HepG2 (cell line): Measurements from ENCODE around the gene SEC63. TPM values are rescaled to one million over a fixed set of nuclear protein-coding genes. Genes with fewer than 3 reads are reported as not detected.

Experiments used
- AGO2 ChIP-seq: fragments of 200-400 bp; formaldehyde crosslinking; optimal IDR thresholded peaks from 2 replicates; pipeline ENCODE3; 2017; ENCODE audit warnings: mild to moderate bottlenecking, low read depth, low read length, moderate library complexity
- CBX5 ChIP-seq: sonication (generic); formaldehyde crosslinking; IDR thresholded peaks from 2 replicates; pipeline ENCODE4 v1.4.0; 2020; ENCODE audit warnings: missing genetic modification reagents, borderline replicate concordance
- CCDC6 ChIP-seq: sonication (generic); formaldehyde crosslinking; IDR thresholded peaks from 2 replicates; pipeline ENCODE4 v1.8.1; 2022; ENCODE audit warnings: mild to moderate bottlenecking, missing genetic modification reagents, moderate library complexity
- CENPX ChIP-seq: sonication (generic); formaldehyde crosslinking; IDR thresholded peaks from 2 replicates; pipeline ENCODE4 v1.9.0; 2021; ENCODE audit warnings: mild to moderate bottlenecking, missing genetic modification reagents, moderate library complexity
- HMG20A ChIP-seq: IDR thresholded peaks from 2 replicates; pipeline ENCODE4 v1.6.1; 2016; ENCODE audit warnings: borderline replicate concordance
- IRF2 ChIP-seq: IDR thresholded peaks from 2 replicates; pipeline ENCODE4 v1.6.1; 2018; ENCODE audit warnings: missing genetic modification reagents, missing compliant biosample characterization
- JDP2 ChIP-seq: sonication (generic); formaldehyde crosslinking; IDR thresholded peaks from 2 replicates; pipeline ENCODE4 v1.8.1; 2022; ENCODE audit warnings: missing genetic modification reagents, borderline replicate concordance
- KDM6A ChIP-seq: IDR thresholded peaks from 2 replicates; pipeline ENCODE4 v1.6.1; 2016; ENCODE audit warnings: low read depth
- NFKBIZ ChIP-seq: IDR thresholded peaks from 2 replicates; pipeline ENCODE4 v1.6.1; 2018; ENCODE audit warnings: missing genetic modification reagents, missing compliant biosample characterization
- RAD21 ChIP-seq: fragments of 450-650 bp; formaldehyde crosslinking; IDR thresholded peaks from 2 replicates; pipeline ENCODE4 v1.5.0; 2020; ENCODE audit warnings: mild to moderate bottlenecking
- SUZ12 ChIP-seq: fragments of 150-350 bp; IDR thresholded peaks from 2 replicates; pipeline ENCODE4 v1.6.1; 2014; ENCODE audit warnings: low read depth, low read length
- ZNF121 ChIP-seq: sonication (generic); formaldehyde crosslinking; IDR thresholded peaks from 2 replicates; pipeline ENCODE4 v1.5.0; 2020; ENCODE audit warnings: mild to moderate bottlenecking, missing genetic modification reagents
- ZNF562 ChIP-seq: sonication (generic); formaldehyde crosslinking; IDR thresholded peaks from 2 replicates; pipeline ENCODE4 v1.8.0; 2022; ENCODE audit warnings: missing genetic modification reagents, borderline replicate concordance
- ZNF746 ChIP-seq: sonication (generic); formaldehyde crosslinking; IDR thresholded peaks from 2 replicates; pipeline ENCODE4 v1.8.0; 2022; ENCODE audit warnings: mild to moderate bottlenecking, missing genetic modification reagents
- ZNF841 ChIP-seq: sonication (generic); formaldehyde crosslinking; IDR thresholded peaks from 2 replicates; pipeline ENCODE4 v1.8.1; 2023; ENCODE audit warnings: missing genetic modification reagents, borderline replicate concordance
- polyA plus RNA-seq, 8 experiments: library from polyadenylated mRNA; depleted of rRNA in 3 of 8; stranded (reverse) in 7 of 8; unstranded in 1 of 8; fragments of >200 nt; fragmentation: Illumina TruSeq in 4 of 8; extraction: Trizol in 4 of 8; gene quantifications; 2 replicates each; pipeline versions ENCODE4 v1.2.1 to v1.2.3, GENCODE V29; 2011 to 2016; ENCODE audit warnings: low read depth in 4 of 8, missing spikeins in 1 of 8, mixed read lengths in 1 of 8; ENCODE audit not compliant: insufficient read depth in 1 of 8
- total RNA-seq, 5 experiments: library from RNA; depleted of rRNA; stranded (reverse); fragments of >200 nt; fragmentation: Illumina TruSeq; extraction: Trizol; gene quantifications; 2 replicates each; pipeline ENCODE4 v1.2.3, GENCODE V29; 2016; ENCODE audit warnings: low read depth in 1 of 5
- TF ChIP-seq, protein P1 (sequence below): sonication (generic); formaldehyde crosslinking; IDR thresholded peaks from 2 replicates; pipeline ENCODE4 v1.4.0; 2020; ENCODE audit warnings: missing genetic modification reagents, mild to moderate bottlenecking, borderline replicate concordance
- TF ChIP-seq, protein P2 (sequence below): IDR thresholded peaks from 2 replicates; pipeline ENCODE4 v1.6.1; 2016; ENCODE audit warnings: low read depth
- TF ChIP-seq, protein P3 (sequence below): sonication (generic); formaldehyde crosslinking; IDR thresholded peaks from 2 replicates; pipeline ENCODE4 v1.4.0; 2020; ENCODE audit warnings: mild to moderate bottlenecking, missing genetic modification reagents
- TF ChIP-seq, protein P4 (sequence below): fragments of 450-650 bp; IDR thresholded peaks from 2 replicates; pipeline ENCODE4 v1.6.1; 2017
- TF ChIP-seq, protein P5 (sequence below): sonication (generic); formaldehyde crosslinking; IDR thresholded peaks from 2 replicates; pipeline ENCODE4 v1.4.0; 2020; ENCODE audit warnings: mild to moderate bottlenecking, missing genetic modification reagents
- TF ChIP-seq, protein P6 (sequence below): sonication (generic); formaldehyde crosslinking; IDR thresholded peaks from 2 replicates; pipeline ENCODE4 v1.8.1; 2023; ENCODE audit warnings: mild to moderate bottlenecking, missing genetic modification reagents

The SEC63 gene
- total and polyA plus RNA-seq, 2 of the 13 experiments (the other 11 are each of a cell fraction or from before 2014, with no cell fraction given): 20.2 to 45.9 TPM

DNA sequence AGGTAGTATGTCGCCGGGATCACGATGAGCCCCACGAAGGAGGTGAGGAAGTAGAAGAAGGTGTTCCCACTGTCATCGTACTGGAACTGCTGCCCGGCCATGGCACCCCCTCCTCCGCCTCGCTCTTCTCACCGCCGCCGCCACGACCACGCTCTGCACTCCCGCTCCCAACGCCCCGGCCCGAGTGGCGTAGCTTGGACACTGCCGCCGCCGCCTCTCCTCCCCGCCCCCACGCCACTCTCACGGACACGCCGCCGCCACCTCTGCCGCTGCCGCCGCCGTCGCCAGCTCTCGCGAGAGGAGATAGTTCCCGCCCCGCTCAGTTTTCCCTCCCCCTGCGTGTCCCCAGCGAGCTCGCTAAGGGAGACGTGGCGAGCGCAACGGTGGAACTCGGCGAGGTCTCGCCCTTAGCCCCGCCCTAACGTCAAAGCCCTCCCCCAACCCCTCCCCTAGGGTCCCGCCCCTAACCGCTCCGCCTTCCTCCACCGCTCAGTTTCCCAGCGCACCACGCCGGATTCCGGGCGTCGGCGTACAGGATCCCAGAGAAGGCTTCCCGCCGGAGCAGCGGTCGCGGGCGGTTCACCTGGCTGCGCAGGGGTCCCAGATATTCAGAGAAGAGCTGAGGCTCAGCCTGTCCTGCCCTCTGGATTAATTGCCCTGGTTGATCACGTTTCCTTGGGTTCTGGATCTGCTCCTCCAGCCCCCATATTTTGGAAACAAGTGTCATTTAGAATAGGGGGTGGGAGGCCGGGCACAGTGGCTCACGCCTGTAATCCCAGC is at the start of gene SEC63 (continued):
- TF ChIP-seq, protein P1, sequence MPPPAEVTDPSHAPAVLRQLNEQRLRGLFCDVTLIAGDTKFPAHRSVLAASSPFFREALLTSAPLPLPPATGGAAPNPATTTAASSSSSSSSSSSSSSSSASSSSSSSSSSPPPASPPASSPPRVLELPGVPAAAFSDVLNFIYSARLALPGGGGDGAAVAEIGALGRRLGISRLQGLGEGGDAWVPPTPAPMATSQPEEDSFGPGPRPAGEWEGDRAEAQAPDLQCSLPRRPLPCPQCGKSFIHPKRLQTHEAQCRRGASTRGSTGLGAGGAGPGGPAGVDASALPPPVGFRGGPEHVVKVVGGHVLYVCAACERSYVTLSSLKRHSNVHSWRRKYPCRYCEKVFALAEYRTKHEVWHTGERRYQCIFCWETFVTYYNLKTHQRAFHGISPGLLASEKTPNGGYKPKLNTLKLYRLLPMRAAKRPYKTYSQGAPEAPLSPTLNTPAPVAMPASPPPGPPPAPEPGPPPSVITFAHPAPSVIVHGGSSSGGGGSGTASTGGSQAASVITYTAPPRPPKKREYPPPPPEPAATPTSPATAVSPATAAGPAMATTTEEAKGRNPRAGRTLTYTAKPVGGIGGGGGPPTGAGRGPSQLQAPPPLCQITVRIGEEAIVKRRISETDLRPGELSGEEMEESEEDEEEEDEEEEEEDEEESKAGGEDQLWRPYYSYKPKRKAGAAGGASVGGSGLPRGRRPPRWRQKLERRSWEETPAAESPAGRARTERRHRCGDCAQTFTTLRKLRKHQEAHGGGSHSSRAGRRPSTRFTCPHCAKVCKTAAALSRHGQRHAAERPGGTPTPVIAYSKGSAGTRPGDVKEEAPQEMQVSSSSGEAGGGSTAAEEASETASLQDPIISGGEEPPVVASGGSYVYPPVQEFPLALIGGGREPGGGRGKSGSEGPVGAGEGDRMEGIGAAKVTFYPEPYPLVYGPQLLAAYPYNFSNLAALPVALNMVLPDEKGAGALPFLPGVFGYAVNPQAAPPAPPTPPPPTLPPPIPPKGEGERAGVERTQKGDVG (CRISPR knock-in tag): no peak
- TF ChIP-seq RAD21 (CRISPR knock-in tag): peak; percentile 52; the same call in 1 of the 2 replicates
- no peak for TF ChIP-seq CBX5 (CRISPR knock-in tag)
- no peak; the same call in 1 of the 2 replicates for TF ChIP-seq ZNF746 (CRISPR knock-in tag)
- peak; percentile 28; the same call in 1 of the 2 replicates for TF ChIP-seq CCDC6
- no peak for TF ChIP-seq ZNF841
- no peak for TF ChIP-seq HMG20A (CRISPR knock-in tag)
- TF ChIP-seq, protein P2, sequence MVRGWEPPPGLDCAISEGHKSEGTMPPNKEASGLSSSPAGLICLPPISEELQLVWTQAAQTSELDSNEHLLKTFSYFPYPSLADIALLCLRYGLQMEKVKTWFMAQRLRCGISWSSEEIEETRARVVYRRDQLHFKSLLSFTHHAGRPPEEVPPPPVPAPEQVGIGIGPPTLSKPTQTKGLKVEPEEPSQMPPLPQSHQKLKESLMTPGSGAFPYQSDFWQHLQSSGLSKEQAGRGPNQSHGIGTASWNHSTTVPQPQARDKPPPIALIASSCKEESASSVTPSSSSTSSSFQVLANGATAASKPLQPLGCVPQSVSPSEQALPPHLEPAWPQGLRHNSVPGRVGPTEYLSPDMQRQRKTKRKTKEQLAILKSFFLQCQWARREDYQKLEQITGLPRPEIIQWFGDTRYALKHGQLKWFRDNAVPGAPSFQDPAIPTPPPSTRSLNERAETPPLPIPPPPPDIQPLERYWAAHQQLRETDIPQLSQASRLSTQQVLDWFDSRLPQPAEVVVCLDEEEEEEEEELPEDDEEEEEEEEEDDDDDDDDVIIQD: peak; percentile 66; the same call in 1 of the 2 replicates
- no peak for TF ChIP-seq JDP2 (CRISPR knock-in tag)
- no peak for TF ChIP-seq AGO2
- TF ChIP-seq, protein P3, sequence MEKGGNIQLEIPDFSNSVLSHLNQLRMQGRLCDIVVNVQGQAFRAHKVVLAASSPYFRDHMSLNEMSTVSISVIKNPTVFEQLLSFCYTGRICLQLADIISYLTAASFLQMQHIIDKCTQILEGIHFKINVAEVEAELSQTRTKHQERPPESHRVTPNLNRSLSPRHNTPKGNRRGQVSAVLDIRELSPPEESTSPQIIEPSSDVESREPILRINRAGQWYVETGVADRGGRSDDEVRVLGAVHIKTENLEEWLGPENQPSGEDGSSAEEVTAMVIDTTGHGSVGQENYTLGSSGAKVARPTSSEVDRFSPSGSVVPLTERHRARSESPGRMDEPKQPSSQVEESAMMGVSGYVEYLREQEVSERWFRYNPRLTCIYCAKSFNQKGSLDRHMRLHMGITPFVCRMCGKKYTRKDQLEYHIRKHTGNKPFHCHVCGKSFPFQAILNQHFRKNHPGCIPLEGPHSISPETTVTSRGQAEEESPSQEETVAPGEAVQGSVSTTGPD: no peak
- no peak for TF ChIP-seq ZNF121 (CRISPR knock-in tag)
- TF ChIP-seq NFKBIZ (CRISPR knock-in tag): no peak
- TF ChIP-seq, protein P4, sequence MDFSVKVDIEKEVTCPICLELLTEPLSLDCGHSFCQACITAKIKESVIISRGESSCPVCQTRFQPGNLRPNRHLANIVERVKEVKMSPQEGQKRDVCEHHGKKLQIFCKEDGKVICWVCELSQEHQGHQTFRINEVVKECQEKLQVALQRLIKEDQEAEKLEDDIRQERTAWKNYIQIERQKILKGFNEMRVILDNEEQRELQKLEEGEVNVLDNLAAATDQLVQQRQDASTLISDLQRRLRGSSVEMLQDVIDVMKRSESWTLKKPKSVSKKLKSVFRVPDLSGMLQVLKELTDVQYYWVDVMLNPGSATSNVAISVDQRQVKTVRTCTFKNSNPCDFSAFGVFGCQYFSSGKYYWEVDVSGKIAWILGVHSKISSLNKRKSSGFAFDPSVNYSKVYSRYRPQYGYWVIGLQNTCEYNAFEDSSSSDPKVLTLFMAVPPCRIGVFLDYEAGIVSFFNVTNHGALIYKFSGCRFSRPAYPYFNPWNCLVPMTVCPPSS: no peak
- TF ChIP-seq ZNF562: 0 out of 2 replicates have a peak, but pooled peaks have one; percentile 28
- TF ChIP-seq, protein P5, sequence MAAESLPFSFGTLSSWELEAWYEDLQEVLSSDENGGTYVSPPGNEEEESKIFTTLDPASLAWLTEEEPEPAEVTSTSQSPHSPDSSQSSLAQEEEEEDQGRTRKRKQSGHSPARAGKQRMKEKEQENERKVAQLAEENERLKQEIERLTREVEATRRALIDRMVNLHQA (CRISPR knock-in tag): no peak
- TF ChIP-seq CENPX (CRISPR knock-in tag): no peak
- TF ChIP-seq IRF2 (CRISPR knock-in tag): no peak
- TF ChIP-seq, protein P6, sequence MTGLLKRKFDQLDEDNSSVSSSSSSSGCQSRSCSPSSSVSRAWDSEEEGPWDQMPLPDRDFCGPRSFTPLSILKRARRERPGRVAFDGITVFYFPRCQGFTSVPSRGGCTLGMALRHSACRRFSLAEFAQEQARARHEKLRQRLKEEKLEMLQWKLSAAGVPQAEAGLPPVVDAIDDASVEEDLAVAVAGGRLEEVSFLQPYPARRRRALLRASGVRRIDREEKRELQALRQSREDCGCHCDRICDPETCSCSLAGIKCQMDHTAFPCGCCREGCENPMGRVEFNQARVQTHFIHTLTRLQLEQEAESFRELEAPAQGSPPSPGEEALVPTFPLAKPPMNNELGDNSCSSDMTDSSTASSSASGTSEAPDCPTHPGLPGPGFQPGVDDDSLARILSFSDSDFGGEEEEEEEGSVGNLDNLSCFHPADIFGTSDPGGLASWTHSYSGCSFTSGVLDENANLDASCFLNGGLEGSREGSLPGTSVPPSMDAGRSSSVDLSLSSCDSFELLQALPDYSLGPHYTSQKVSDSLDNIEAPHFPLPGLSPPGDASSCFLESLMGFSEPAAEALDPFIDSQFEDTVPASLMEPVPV (CRISPR knock-in tag): no peak
- TF ChIP-seq SUZ12: no peak
- TF ChIP-seq KDM6A (CRISPR knock-in tag): no peak
